GM12892 (cell line): Measurements from ENCODE around the gene REXO1.

Experiments used
- DNase-seq: peaks from one replicate; pipeline ENCODE4 v3.0.0; 2011; ENCODE audit not compliant: insufficient read length
- FAIRE-seq: peaks from 2 replicates; lab custom pipeline; 2011; peaks lifted over from hg19 to GRCh38; lab: Jason Lieb, UNC
- POLR2A ChIP-seq: IDR thresholded peaks from 2 replicates; pipeline ENCODE4 v1.6.1; 2011; ENCODE audit warnings: low read depth, low read length, control low read depth
- POLR2AphosphoS5 ChIP-seq: IDR thresholded peaks from 2 replicates; pipeline ENCODE4 v1.6.1; 2011; ENCODE audit warnings: low read depth, low read length, control low read depth
- TAF1 ChIP-seq: IDR thresholded peaks from 2 replicates; pipeline ENCODE4 v1.6.1; 2011; ENCODE audit warnings: low read depth, mild to moderate bottlenecking, control low read depth, low read length, borderline replicate concordance

The REXO1 gene

GRCh38 chr19:1796395-1797142 is 51.7 kb downstream of the REXO1 start:
- FAIRE-seq (no peak), DNase-seq (no peak)
- no peak for TF ChIP-seq POLR2AphosphoS5

- DNase-seq = no peak
- FAIRE-seq = no peak
- TF ChIP-seq POLR2AphosphoS5 (no peak), POLR2A (no peak), TAF1 (no peak)
Measured at GRCh38 chr19:1794424-1795172, 53.7 kb downstream of the REXO1 start.

- DNase-seq (no peak), FAIRE-seq (no peak)
- no peak for TF ChIP-seq POLR2AphosphoS5
- TF ChIP-seq POLR2A = no peak
- no peak for TF ChIP-seq TAF1
Measured at GRCh38 chr19:1791879-1792278, 56.4 kb downstream of the REXO1 start.

- no peak for TF ChIP-seq TAF1
- no peak for TF ChIP-seq POLR2A
- TF ChIP-seq POLR2AphosphoS5 = no peak
- no peak for FAIRE-seq
Measured at GRCh38 chr19:1790054-1790792, 58.1 kb downstream of the REXO1 start.

GRCh38 chr19:1789261-1790041 is 58.8 kb downstream of the REXO1 start:
- no peak for FAIRE-seq
- no peak for TF ChIP-seq POLR2A
- DNase-seq = no peak

More at GRCh38 chr19:1790054-1790792, 58.1 kb downstream of the REXO1 start:
- no peak for DNase-seq

GRCh38 chr19:1787116-1787515 is 61.2 kb downstream of the REXO1 start:
- no peak for DNase-seq
- TF ChIP-seq TAF1 = no peak
- TF ChIP-seq POLR2A = no peak
- TF ChIP-seq POLR2AphosphoS5 = no peak
- FAIRE-seq = no peak

GRCh38 chr19:1786668-1787067 is 61.6 kb downstream of the REXO1 start:
- FAIRE-seq = no peak
- TF ChIP-seq POLR2A (no peak), TAF1 (no peak), POLR2AphosphoS5 (no peak)

GRCh38 chr19:1785310-1785709 is 63.0 kb downstream of the REXO1 start:
- DNase-seq (no peak), FAIRE-seq (no peak)
- TF ChIP-seq TAF1 = no peak
- no peak for TF ChIP-seq POLR2A
- TF ChIP-seq POLR2AphosphoS5 = no peak

More at GRCh38 chr19:1786668-1787067, 61.6 kb downstream of the REXO1 start:
- DNase-seq = no peak

- no peak for FAIRE-seq
- DNase-seq = no peak
- TF ChIP-seq POLR2A (no peak), POLR2AphosphoS5 (no peak), TAF1 (no peak)
Measured at GRCh38 chr19:1783874-1784273, 64.4 kb downstream of the REXO1 start.

- FAIRE-seq = no peak
- DNase-seq = no peak
- no peak for TF ChIP-seq POLR2A
- TF ChIP-seq POLR2AphosphoS5 = no peak
- no peak for TF ChIP-seq TAF1
Measured at GRCh38 chr19:1783354-1783753, 64.9 kb downstream of the REXO1 start.

GRCh38 chr19:1782521-1782920 is 65.8 kb downstream of the REXO1 start:
- no peak for FAIRE-seq
- no peak for TF ChIP-seq POLR2AphosphoS5
- TF ChIP-seq POLR2A = no peak
- TF ChIP-seq TAF1 = no peak
- DNase-seq = no peak
